KOPT-K1 (cell line): ENCODE results near the gene TIPARP.

Source experiments
- H3K27ac ChIP-seq: fragments of 200-600 bp; sonication (generic); 2 replicates; pipeline ENCODE4 v1.5.1; 2016; ENCODE audit warnings: antibody characterized with exemption, mild to moderate bottlenecking, low read depth, low read length; ENCODE audit not compliant: poor library complexity, severe bottlenecking
- H3K36me3 ChIP-seq: fragments of 200-600 bp; sonication (generic); 2 replicates; pipeline ENCODE4 v1.5.1; 2017; ENCODE audit warnings: antibody characterized with exemption, mild to moderate bottlenecking, low read length, moderate library complexity; ENCODE audit not compliant: insufficient read depth
- H3K9me3 ChIP-seq: fragments of 200-600 bp; sonication (generic); 2 replicates; pipeline ENCODE4 v1.5.1; 2017; ENCODE audit warnings: antibody characterized with exemption, low read length, mild to moderate bottlenecking; ENCODE audit not compliant: insufficient read depth, poor library complexity, severe bottlenecking

Gene TIPARP

GRCh38 chr3:156745766-156746165, 71.4 kb downstream of the TIPARP start:
- no peak overlapping the region for H3K27ac ChIP-seq

DNA sequence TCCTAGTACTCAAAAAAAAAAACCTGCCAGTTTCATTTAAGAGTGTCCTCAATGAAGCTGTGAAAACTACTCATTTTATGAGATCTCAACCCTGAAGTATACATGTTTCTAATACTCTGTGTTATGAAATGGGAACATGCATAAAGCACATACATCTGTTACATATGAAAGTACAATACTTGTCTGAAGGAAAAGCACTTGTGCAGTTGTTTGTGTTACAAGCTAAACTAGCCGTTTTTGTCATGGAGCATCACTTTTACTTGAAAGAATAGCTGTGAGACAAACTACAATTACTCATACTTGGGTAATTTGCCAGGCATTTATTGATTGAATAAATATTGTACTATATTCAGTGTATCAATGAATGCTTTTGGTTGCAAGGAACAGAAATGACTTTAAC, 72.7 kb downstream of the TIPARP start:
- Histone ChIP-seq H3K27ac (no peak overlapping the region), H3K9me3 (peaks cover 18% of the 10 kb centered on the region), H3K36me3 (no peaks in the 10 kb centered on the region)

More at GRCh38 chr3:156745766-156746165, 71.4 kb downstream of the TIPARP start:
- peaks cover 18% of the 10 kb centered on the region for H3K9me3 ChIP-seq
- no peaks in the 10 kb centered on the region for H3K36me3 ChIP-seq

DNA sequence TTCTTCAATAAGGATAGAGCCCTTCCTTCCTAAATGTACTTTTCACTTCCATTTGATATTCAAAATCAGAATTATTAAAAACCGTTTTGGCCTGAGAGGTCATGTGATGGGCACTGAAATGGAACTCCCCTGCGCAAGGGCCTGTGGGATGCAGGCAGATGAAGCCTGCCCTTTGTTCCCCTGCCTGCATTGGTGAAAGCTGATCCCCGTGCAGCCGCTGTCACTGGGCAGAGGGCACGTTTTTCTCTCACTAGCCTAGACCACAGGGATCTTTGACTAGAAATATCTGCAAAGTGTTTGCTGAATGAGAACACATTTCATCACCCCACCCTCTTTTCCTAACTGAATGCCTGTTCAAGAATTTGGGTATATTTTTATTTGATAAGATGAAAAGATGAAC, 74.9 kb downstream of the TIPARP start:
- no peaks in the 10 kb centered on the region for H3K36me3 ChIP-seq
- no peak overlapping the region for H3K27ac ChIP-seq

DNA sequence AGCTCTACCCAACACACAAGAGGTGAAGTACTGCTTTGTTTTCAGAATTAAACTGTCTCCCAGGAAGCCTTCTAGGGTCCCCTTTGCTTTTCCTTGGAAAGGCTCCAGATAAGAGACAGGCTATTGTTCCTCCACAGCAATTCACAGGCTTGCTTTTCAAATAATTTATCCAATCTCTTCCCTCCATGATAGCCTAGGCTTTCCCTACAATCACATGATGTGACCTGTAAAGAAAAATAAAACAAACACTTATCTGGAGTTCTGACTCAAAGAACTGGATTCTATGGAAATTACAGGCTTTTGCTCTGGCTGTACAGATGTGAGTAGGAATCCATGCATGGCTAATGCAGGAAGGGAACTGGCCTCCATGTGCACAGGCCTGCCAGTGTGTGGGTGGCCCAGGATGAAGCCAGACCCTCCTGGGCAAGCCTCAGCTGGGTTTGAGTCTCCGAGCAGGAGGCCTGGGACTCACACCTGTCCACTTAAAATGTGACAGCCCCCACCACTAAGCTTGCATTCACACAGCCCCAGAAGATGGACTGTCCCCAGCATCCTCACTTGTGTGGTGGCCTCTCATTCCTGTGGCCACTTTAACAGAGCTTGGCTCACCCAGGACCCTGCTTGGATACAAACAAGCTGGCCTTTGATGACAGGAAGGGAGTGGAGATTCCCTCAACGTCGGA, 75.9 kb downstream of the TIPARP start:
- Histone ChIP-seq H3K36me3 (no peaks in the 10 kb centered on the region), H3K9me3 (peaks cover 18% of the 10 kb centered on the region), H3K27ac (no peak overlapping the region)

More for the DNA sequence above, 74.9 kb downstream of the TIPARP start:
- H3K9me3 ChIP-seq, result peaks cover 18% of the 10 kb centered on the region

GRCh38 chr3:156750874-156751245, 76.5 kb downstream of the TIPARP start:
- Histone ChIP-seq H3K9me3 (peaks cover 18% of the 10 kb centered on the region), H3K36me3 (no peaks in the 10 kb centered on the region), H3K27ac (no peak overlapping the region)

- Histone ChIP-seq H3K9me3 (peaks cover 16% of the 10 kb centered on the region), H3K27ac (no peak overlapping the region), H3K36me3 (no peaks in the 10 kb centered on the region)
Observed at GRCh38 chr3:156751461-156752025, 77.2 kb downstream of the TIPARP start.
